NCI-H2081 (cell line): ENCODE results near the gene MLKL.
A peak's percentile ranks its signal among the peaks of the same experiment; 100 is the strongest.
"Not testable (repeated sequence)": the region's sequence is repeated elsewhere in the genome, so short reads cannot be mapped to it uniquely, and the experiment has no call there.

Experiments used
- DNase-seq, 2 experiments: peaks; one replicate each; lab custom pipeline; 2025; lab: John Stamatoyannopoulos, UW

The MLKL gene

GRCh38 chr16:74700116-74700437, 585 bp downstream of the MLKL start:
- DNase-seq: peak in 1 of 2 experiments; percentile 15

GRCh38 chr16:74699666-74700065, 996 bp downstream of the MLKL start:
- no peak for DNase-seq

- no peak for DNase-seq
Observed at GRCh38 chr16:74698222-74698621, 2.4 kb downstream of the MLKL start.

GRCh38 chr16:74695450-74696422, 4.9 kb downstream of the MLKL start:
- peak; percentile 58 to 70 for DNase-seq

- no peak for DNase-seq
Observed at GRCh38 chr16:74691093-74691855, 9.4 kb downstream of the MLKL start.

- no peak for DNase-seq
Observed at GRCh38 chr16:74682556-74682955, 18.1 kb downstream of the MLKL start.

GRCh38 chr16:74680681-74681080, 20.0 kb downstream of the MLKL start:
- DNase-seq: no peak

- no peak for DNase-seq
Observed at GRCh38 chr16:74679983-74680382, 20.7 kb downstream of the MLKL start.

GRCh38 chr16:74677868-74678267, 22.8 kb downstream of the MLKL start:
- DNase-seq: no peak

- no peak for DNase-seq
Observed at GRCh38 chr16:74673876-74674275, 26.8 kb downstream of the MLKL start.

GRCh38 chr16:74668877-74669276, 31.8 kb downstream of the MLKL start:
- not testable (repeated sequence) for DNase-seq

- peak; percentile 7 to 9 for DNase-seq
Observed at GRCh38 chr16:74667255-74667700, 33.4 kb downstream of the MLKL start.

- DNase-seq: peak; percentile 92 to 97
Observed at GRCh38 chr16:74666425-74667254, 34.0 kb downstream of the MLKL start, which contains the start of gene RFWD3. TSS of gene RFWD3 (minus strand) at chr16:74666877. CDS start at chr16:74661449, 5,428 bp downstream.

GRCh38 chr16:74666010-74666421, 34.6 kb downstream of the MLKL start:
- DNase-seq: no peak

- no peak for DNase-seq
Observed at GRCh38 chr16:74661064-74661463, 39.6 kb downstream of the MLKL start.

GRCh38 chr16:74660383-74660782, 40.3 kb downstream of the MLKL start:
- no peak for DNase-seq

GRCh38 chr16:74659041-74659440, 41.6 kb downstream of the MLKL start:
- DNase-seq: no peak

GRCh38 chr16:74657870-74658642, 42.6 kb downstream of the MLKL start:
- DNase-seq: no peak

GRCh38 chr16:74654536-74655050, 46.1 kb downstream of the MLKL start:
- DNase-seq: no peak

- not testable (repeated sequence) for DNase-seq
Observed at GRCh38 chr16:74652883-74653282, 47.8 kb downstream of the MLKL start.

GRCh38 chr16:74652249-74652648, 48.4 kb downstream of the MLKL start:
- no peak for DNase-seq
